Hematopoietic multipotent progenitor cell (in vitro differentiated cells): ENCODE data around the gene TMEM50A. TPM values are rescaled to one million over a fixed set of nuclear protein-coding genes. Genes with fewer than 3 reads are reported as not detected.
A peak's percentile ranks its signal among the peaks of the same experiment; 100 is the strongest.
"Not testable (repeated sequence)": the region's sequence is repeated elsewhere in the genome, so short reads cannot be mapped to it uniquely, and the experiment has no call there.

Source experiments
- DNase-seq, 3 donors: peaks; one replicate each; pipeline ENCODE4 v3.0.0-alpha.2; 2011 to 2015; ENCODE audit warnings: low read depth in 2 of 3, low spot score in 2 of 3
- total RNA-seq: library from RNA; depleted of rRNA; stranded (reverse); fragments of >200 nt; gene quantifications from one replicate; pipeline ENCODE4 v1.2.3, GENCODE V29; 2012

Gene TMEM50A
- total RNA-seq, 1 donor, result 38.0 TPM

- DNase-seq, result peak in 1 of 3 donors; percentile 18
Measured at GRCh38 chr1:25329950-25330349, 8.2 kb upstream of the TMEM50A start.

- DNase-seq, result not testable (repeated sequence)
Measured at GRCh38 chr1:25336922-25337354, 1.2 kb upstream of the TMEM50A start.

GRCh38 chr1:25337483-25338187, 499 bp upstream of the TMEM50A start:
- peak in 1 of 3 donors; percentile 11 for DNase-seq

- peak in 1 of 3 donors; percentile 10 for DNase-seq
Measured at GRCh38 chr1:25338986-25339385, 852 bp downstream of the TMEM50A start.

GRCh38 chr1:25341746-25342145, 3.6 kb downstream of the TMEM50A start:
- no peak for DNase-seq

- no peak for DNase-seq
Measured at GRCh38 chr1:25342846-25343245, 4.7 kb downstream of the TMEM50A start.

- DNase-seq, result no peak
Measured at GRCh38 chr1:25343872-25344271, 5.7 kb downstream of the TMEM50A start.

- no peak for DNase-seq
Measured at GRCh38 chr1:25347556-25347955, 9.4 kb downstream of the TMEM50A start.

- DNase-seq, result no peak
Measured at GRCh38 chr1:25349606-25350005, 11.5 kb downstream of the TMEM50A start.

GRCh38 chr1:25355841-25356395, 17.8 kb downstream of the TMEM50A start:
- no peak for DNase-seq

- DNase-seq, result no peak
Measured at GRCh38 chr1:25356441-25356840, 18.3 kb downstream of the TMEM50A start.

- no peak for DNase-seq
Measured at GRCh38 chr1:25356848-25357247, 18.7 kb downstream of the TMEM50A start.

GRCh38 chr1:25360596-25361581, 22.8 kb downstream of the TMEM50A start:
- no peak for DNase-seq

GRCh38 chr1:25361901-25362300, 23.8 kb downstream of the TMEM50A start:
- no peak for DNase-seq

GRCh38 chr1:25362634-25363559, 24.8 kb downstream of the TMEM50A start:
- not testable (repeated sequence) for DNase-seq

- no peak for DNase-seq
Measured at GRCh38 chr1:25369241-25369640, 31.1 kb downstream of the TMEM50A start.

- peak in 1 of 3 donors; percentile 35 for DNase-seq
Measured at GRCh38 chr1:25369691-25370271, 31.6 kb downstream of the TMEM50A start.

GRCh38 chr1:25371757-25372156, 33.6 kb downstream of the TMEM50A start:
- DNase-seq, result not testable (repeated sequence)

GRCh38 chr1:25378367-25378766, 40.2 kb downstream of the TMEM50A start:
- not testable (repeated sequence) for DNase-seq

GRCh38 chr1:25382543-25382942, 44.4 kb downstream of the TMEM50A start:
- DNase-seq, result not testable (repeated sequence)
